HepG2 (cell line): Measurements from ENCODE around the gene ADAMTS17. TPM values are rescaled to one million over a fixed set of nuclear protein-coding genes. Genes with fewer than 3 reads are reported as not detected.

Source experiments
- CCDC6 ChIP-seq: sonication (generic); formaldehyde crosslinking; IDR thresholded peaks from 2 replicates; pipeline ENCODE4 v1.8.1; 2022; ENCODE audit warnings: mild to moderate bottlenecking, missing genetic modification reagents, moderate library complexity
- ERF ChIP-seq: IDR thresholded peaks from 2 replicates; pipeline ENCODE4 v1.6.1; 2018; ENCODE audit warnings: missing biosample characterization, missing genetic modification reagents
- FOXJ3 ChIP-seq: sonication (generic); formaldehyde crosslinking; IDR thresholded peaks from 2 replicates; pipeline ENCODE4 v1.4.0; 2020; ENCODE audit warnings: missing genetic modification reagents, mild to moderate bottlenecking, borderline replicate concordance
- KLF12 ChIP-seq: sonication (generic); formaldehyde crosslinking; IDR thresholded peaks from 2 replicates; pipeline ENCODE4 v1.4.0; 2020; ENCODE audit warnings: missing genetic modification reagents, borderline replicate concordance
- KLF9 ChIP-seq: IDR thresholded peaks from 2 replicates; pipeline ENCODE4 v1.6.1; 2016; ENCODE audit warnings: low read depth
- MAFF ChIP-seq: IDR thresholded peaks from 2 replicates; pipeline ENCODE4 v1.6.1; 2011; ENCODE audit warnings: low read depth, low read length, improper control_type of control experiment
- NFE2 ChIP-seq: sonication (generic); formaldehyde crosslinking; IDR thresholded peaks from 2 replicates; pipeline ENCODE4 v1.4.0; 2020; ENCODE audit warnings: missing genetic modification reagents
- NONO ChIP-seq, 2 experiments: fragments of 450-650 bp in 1 of 2; sonication (generic) in 1 of 2; formaldehyde crosslinking in 1 of 2; IDR thresholded peaks in 1 of 2; conservative IDR thresholded peaks in 1 of 2; 2 replicates each; pipeline versions ENCODE4 v1.6.1 to v1.8.0; 2017 to 2022; ENCODE audit warnings: mild to moderate bottlenecking in 1 of 2, missing genetic modification reagents in 1 of 2, moderate library complexity in 1 of 2
- SRY ChIP-seq: sonication (generic); formaldehyde crosslinking; IDR thresholded peaks from 2 replicates; pipeline ENCODE4 v1.8.0; 2022; ENCODE audit warnings: mild to moderate bottlenecking, missing genetic modification reagents
- ZBTB3 ChIP-seq: sonication (generic); formaldehyde crosslinking; IDR thresholded peaks from 2 replicates; pipeline ENCODE4 v1.4.0; 2020; ENCODE audit warnings: low read depth, mild to moderate bottlenecking, moderate library complexity, missing genetic modification reagents, borderline replicate concordance
- ZBTB38 ChIP-seq: sonication (generic); formaldehyde crosslinking; IDR thresholded peaks from 2 replicates; pipeline ENCODE4 v1.5.1; 2020; ENCODE audit warnings: mild to moderate bottlenecking, missing genetic modification reagents
- ZNF33B ChIP-seq: sonication (generic); formaldehyde crosslinking; IDR thresholded peaks from 2 replicates; pipeline ENCODE4 v1.5.1; 2020; ENCODE audit warnings: mild to moderate bottlenecking, missing genetic modification reagents
- ZNF616 ChIP-seq: sonication (generic); formaldehyde crosslinking; IDR thresholded peaks from 2 replicates; pipeline ENCODE4 v1.5.0; 2020; ENCODE audit warnings: low read depth, mild to moderate bottlenecking, missing genetic modification reagents
- polyA plus RNA-seq, 8 experiments: library from polyadenylated mRNA; depleted of rRNA in 3 of 8; stranded (reverse) in 7 of 8; unstranded in 1 of 8; fragments of >200 nt; fragmentation: Illumina TruSeq in 4 of 8; extraction: Trizol in 4 of 8; gene quantifications; 2 replicates each; pipeline versions ENCODE4 v1.2.1 to v1.2.3, GENCODE V29; 2011 to 2016; ENCODE audit warnings: low read depth in 4 of 8, missing spikeins in 1 of 8, mixed read lengths in 1 of 8; ENCODE audit not compliant: insufficient read depth in 1 of 8
- total RNA-seq, 5 experiments: library from RNA; depleted of rRNA; stranded (reverse); fragments of >200 nt; fragmentation: Illumina TruSeq; extraction: Trizol; gene quantifications; 2 replicates each; pipeline ENCODE4 v1.2.3, GENCODE V29; 2016; ENCODE audit warnings: low read depth in 1 of 5
- TF ChIP-seq, protein P1 (sequence below): sonication (generic); formaldehyde crosslinking; IDR thresholded peaks from 2 replicates; pipeline ENCODE4 v1.4.0; 2020; ENCODE audit warnings: missing genetic modification reagents, mild to moderate bottlenecking, borderline replicate concordance
- TF ChIP-seq, protein P2 (sequence below): sonication (generic); formaldehyde crosslinking; IDR thresholded peaks from 2 replicates; pipeline ENCODE4 v1.9.0; 2021; ENCODE audit warnings: missing genetic modification reagents, mild to moderate bottlenecking, borderline replicate concordance
- TF ChIP-seq, protein P3 (sequence below): sonication (generic); formaldehyde crosslinking; conservative IDR thresholded peaks from 2 replicates; pipeline ENCODE4 v1.4.0; 2020; ENCODE audit warnings: missing genetic modification reagents
- TF ChIP-seq, protein P4 (sequence below): sonication (generic); formaldehyde crosslinking; conservative IDR thresholded peaks from 2 replicates; pipeline ENCODE4 v1.4.0; 2020; ENCODE audit warnings: missing genetic modification reagents
- TF ChIP-seq, protein P5 (sequence below): sonication (generic); formaldehyde crosslinking; IDR thresholded peaks from 2 replicates; pipeline ENCODE4 v1.4.0; 2020; ENCODE audit warnings: mild to moderate bottlenecking, missing genetic modification reagents

The ADAMTS17 gene
- total and polyA plus RNA-seq, 2 of the 13 experiments (the other 11 are each of a cell fraction or from before 2014, with no cell fraction given): 0.02 to 0.04 TPM

DNA sequence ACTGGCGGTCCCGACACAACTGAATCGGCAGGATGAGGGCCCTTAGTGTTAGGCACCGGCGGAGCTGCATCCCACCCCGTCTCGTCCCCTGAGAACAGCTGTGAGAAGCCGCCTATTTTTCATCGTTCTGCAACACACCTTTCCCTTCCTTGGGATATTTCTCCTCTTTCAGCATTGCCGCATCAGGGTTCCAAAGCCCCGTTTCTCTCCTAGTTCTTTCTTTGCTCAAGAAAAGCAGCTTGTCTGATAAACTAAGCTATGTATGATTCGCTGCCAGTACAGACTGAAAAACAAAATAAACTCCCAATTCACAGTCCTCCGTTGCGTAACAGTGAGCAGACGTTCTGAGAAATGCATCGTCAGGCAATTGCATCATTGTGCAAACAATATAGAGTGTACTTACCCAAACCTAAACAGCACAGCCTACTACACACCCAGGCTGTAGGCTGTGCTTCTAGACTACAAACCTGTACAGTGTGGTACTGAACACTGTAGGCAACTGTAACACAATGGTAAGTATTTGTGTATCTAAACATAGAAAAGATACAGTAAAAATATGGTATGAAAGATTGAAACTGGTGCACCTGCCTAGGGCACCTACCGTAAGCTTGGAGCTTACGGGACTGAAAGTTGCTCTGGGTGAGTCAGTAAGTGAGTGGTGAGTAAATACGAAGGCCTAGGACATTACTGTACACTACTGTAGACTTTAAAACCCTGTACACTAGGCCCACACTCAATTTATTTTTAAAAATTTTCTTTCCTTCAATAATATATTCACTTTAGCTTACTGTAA lies 8.9 kb upstream of the ADAMTS17 start (continued):
- TF ChIP-seq, protein P1, sequence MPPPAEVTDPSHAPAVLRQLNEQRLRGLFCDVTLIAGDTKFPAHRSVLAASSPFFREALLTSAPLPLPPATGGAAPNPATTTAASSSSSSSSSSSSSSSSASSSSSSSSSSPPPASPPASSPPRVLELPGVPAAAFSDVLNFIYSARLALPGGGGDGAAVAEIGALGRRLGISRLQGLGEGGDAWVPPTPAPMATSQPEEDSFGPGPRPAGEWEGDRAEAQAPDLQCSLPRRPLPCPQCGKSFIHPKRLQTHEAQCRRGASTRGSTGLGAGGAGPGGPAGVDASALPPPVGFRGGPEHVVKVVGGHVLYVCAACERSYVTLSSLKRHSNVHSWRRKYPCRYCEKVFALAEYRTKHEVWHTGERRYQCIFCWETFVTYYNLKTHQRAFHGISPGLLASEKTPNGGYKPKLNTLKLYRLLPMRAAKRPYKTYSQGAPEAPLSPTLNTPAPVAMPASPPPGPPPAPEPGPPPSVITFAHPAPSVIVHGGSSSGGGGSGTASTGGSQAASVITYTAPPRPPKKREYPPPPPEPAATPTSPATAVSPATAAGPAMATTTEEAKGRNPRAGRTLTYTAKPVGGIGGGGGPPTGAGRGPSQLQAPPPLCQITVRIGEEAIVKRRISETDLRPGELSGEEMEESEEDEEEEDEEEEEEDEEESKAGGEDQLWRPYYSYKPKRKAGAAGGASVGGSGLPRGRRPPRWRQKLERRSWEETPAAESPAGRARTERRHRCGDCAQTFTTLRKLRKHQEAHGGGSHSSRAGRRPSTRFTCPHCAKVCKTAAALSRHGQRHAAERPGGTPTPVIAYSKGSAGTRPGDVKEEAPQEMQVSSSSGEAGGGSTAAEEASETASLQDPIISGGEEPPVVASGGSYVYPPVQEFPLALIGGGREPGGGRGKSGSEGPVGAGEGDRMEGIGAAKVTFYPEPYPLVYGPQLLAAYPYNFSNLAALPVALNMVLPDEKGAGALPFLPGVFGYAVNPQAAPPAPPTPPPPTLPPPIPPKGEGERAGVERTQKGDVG (CRISPR knock-in tag): 0 out of 2 replicates have a peak, but pooled peaks have one; percentile 71
- TF ChIP-seq KLF9 (CRISPR knock-in tag) (no peak), FOXJ3 (CRISPR knock-in tag) (no peak), KLF12 (CRISPR knock-in tag) (peak; percentile 15; the same call in 1 of the 2 replicates), ZNF616 (no peak), SRY (CRISPR knock-in tag) (no peak), ZBTB38 (CRISPR knock-in tag) (0 out of 2 replicates have a peak, but pooled peaks have one; percentile 23), ZNF33B (peak; percentile 75; the same call in 1 of the 2 replicates), MAFF (peak; percentile 94), CCDC6 (CRISPR knock-in tag) (no peak), ZBTB3 (CRISPR knock-in tag) (no peak), ERF (CRISPR knock-in tag) (0 out of 2 replicates have a peak, but pooled peaks have one; percentile 10), NFE2 (peak; percentile 80; the same call in 1 of the 2 replicates), NONO (IDR thresholded peaks at IDR 0.05) (no peak), NONO (CRISPR knock-in tag; conservative IDR thresholded peaks at IDR 0.05) (peak; percentile 57; the same call in 1 of the 2 replicates)
- TF ChIP-seq, protein P2, sequence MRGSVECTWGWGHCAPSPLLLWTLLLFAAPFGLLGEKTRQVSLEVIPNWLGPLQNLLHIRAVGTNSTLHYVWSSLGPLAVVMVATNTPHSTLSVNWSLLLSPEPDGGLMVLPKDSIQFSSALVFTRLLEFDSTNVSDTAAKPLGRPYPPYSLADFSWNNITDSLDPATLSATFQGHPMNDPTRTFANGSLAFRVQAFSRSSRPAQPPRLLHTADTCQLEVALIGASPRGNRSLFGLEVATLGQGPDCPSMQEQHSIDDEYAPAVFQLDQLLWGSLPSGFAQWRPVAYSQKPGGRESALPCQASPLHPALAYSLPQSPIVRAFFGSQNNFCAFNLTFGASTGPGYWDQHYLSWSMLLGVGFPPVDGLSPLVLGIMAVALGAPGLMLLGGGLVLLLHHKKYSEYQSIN (CRISPR knock-in tag): no peak
- TF ChIP-seq, protein P3, sequence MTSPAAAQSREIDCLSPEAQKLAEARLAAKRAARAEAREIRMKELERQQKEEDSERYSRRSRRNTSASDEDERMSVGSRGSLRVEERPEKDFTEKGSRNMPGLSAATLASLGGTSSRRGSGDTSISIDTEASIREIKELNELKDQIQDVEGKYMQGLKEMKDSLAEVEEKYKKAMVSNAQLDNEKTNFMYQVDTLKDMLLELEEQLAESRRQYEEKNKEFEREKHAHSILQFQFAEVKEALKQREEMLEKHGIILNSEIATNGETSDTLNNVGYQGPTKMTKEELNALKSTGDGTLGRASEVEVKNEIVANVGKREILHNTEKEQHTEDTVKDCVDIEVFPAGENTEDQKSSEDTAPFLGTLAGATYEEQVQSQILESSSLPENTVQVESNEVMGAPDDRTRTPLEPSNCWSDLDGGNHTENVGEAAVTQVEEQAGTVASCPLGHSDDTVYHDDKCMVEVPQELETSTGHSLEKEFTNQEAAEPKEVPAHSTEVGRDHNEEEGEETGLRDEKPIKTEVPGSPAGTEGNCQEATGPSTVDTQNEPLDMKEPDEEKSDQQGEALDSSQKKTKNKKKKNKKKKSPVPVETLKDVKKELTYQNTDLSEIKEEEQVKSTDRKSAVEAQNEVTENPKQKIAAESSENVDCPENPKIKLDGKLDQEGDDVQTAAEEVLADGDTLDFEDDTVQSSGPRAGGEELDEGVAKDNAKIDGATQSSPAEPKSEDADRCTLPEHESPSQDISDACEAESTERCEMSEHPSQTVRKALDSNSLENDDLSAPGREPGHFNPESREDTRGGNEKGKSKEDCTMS: no peak
- TF ChIP-seq, protein P4, sequence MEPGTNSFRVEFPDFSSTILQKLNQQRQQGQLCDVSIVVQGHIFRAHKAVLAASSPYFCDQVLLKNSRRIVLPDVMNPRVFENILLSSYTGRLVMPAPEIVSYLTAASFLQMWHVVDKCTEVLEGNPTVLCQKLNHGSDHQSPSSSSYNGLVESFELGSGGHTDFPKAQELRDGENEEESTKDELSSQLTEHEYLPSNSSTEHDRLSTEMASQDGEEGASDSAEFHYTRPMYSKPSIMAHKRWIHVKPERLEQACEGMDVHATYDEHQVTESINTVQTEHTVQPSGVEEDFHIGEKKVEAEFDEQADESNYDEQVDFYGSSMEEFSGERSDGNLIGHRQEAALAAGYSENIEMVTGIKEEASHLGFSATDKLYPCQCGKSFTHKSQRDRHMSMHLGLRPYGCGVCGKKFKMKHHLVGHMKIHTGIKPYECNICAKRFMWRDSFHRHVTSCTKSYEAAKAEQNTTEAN (CRISPR knock-in tag): no peak
- TF ChIP-seq, protein P5, sequence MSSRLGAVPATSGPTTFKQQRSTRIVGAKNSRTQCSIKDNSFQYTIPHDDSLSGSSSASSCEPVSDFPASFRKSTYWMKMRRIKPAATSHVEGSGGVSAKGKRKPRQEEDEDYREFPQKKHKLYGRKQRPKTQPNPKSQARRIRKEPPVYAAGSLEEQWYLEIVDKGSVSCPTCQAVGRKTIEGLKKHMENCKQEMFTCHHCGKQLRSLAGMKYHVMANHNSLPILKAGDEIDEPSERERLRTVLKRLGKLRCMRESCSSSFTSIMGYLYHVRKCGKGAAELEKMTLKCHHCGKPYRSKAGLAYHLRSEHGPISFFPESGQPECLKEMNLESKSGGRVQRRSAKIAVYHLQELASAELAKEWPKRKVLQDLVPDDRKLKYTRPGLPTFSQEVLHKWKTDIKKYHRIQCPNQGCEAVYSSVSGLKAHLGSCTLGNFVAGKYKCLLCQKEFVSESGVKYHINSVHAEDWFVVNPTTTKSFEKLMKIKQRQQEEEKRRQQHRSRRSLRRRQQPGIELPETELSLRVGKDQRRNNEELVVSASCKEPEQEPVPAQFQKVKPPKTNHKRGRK (CRISPR knock-in tag): peak; percentile 79; the same call in 1 of the 2 replicates
